Fibroblast of lung (primary cell): ENCODE data around the gene SNPH. TPM values are rescaled to one million over a fixed set of nuclear protein-coding genes. Genes with fewer than 3 reads are reported as not detected.

Experiments
- DNase-seq, 2 donors: peaks; one replicate each; pipeline versions ENCODE4 v3.0.0 to v3.0.0-alpha.2; 2010; ENCODE audit warnings: low read depth in 2 of 2
- H2AFZ ChIP-seq: 2 replicates; pipeline ENCODE4 v1.5.1; 2012; ENCODE audit warnings: low read length, control low read depth, inconsistent platforms
- H3K27ac ChIP-seq: 2 replicates; pipeline ENCODE4 v1.5.1; 2011; ENCODE audit warnings: low read length, control low read depth; ENCODE audit not compliant: insufficient read depth
- H3K27me3 ChIP-seq: 2 replicates; pipeline ENCODE4 v1.5.1; 2011; ENCODE audit warnings: mild to moderate bottlenecking, low read length; ENCODE audit not compliant: control insufficient read depth, insufficient read depth
- H3K36me3 ChIP-seq: 2 replicates; pipeline ENCODE4 v1.5.1; 2011; ENCODE audit warnings: low read length; ENCODE audit not compliant: control insufficient read depth, insufficient read depth
- H3K4me1 ChIP-seq: 2 replicates; pipeline ENCODE4 v1.5.1; 2011; ENCODE audit warnings: low read length; ENCODE audit not compliant: control insufficient read depth, insufficient read depth; ENCODE audit errors: extremely low read depth
- H3K4me2 ChIP-seq: 2 replicates; pipeline ENCODE4 v1.5.1; 2011; ENCODE audit warnings: low read length, control low read depth; ENCODE audit not compliant: insufficient read depth; ENCODE audit errors: extremely low read depth
- H3K4me3 ChIP-seq, 4 experiments: fragments of 200-600 bp in 1 of 4; sonication (generic) in 1 of 4; replicated peaks in 1 of 4; 2 replicates each; pipeline ENCODE4 v1.5.1; 2011 to 2016; ENCODE audit warnings: low read length in 4 of 4, low read depth in 3 of 4, mild to moderate bottlenecking in 3 of 4, control low read depth in 2 of 4, inconsistent platforms in 1 of 4, mixed read lengths in 1 of 4; ENCODE audit not compliant: insufficient read depth in 1 of 4; ENCODE audit errors: control extremely low read depth in 1 of 4
- H3K79me2 ChIP-seq: 2 replicates; pipeline ENCODE4 v1.5.1; 2012; ENCODE audit warnings: mild to moderate bottlenecking, low read length, inconsistent platforms; ENCODE audit not compliant: control insufficient read depth, insufficient read depth
- H3K9ac ChIP-seq: 2 replicates; pipeline ENCODE4 v1.5.1; 2011; ENCODE audit warnings: mild to moderate bottlenecking, low read length, control low read depth; ENCODE audit not compliant: insufficient read depth
- H3K9me3 ChIP-seq: 2 replicates; pipeline ENCODE4 v1.5.1; 2012; ENCODE audit warnings: low read depth, low read length; ENCODE audit not compliant: control insufficient read depth, insufficient read depth
- H4K20me1 ChIP-seq: 2 replicates; pipeline ENCODE4 v1.5.1; 2011; ENCODE audit warnings: low read length; ENCODE audit not compliant: control insufficient read depth, insufficient read depth; ENCODE audit errors: extremely low read depth
- CTCF ChIP-seq, 2 donors: IDR thresholded peaks in 1 of 2; conservative IDR thresholded peaks in 1 of 2; 1 replicate in 1 of 2; 2 replicates in 1 of 2; pipeline ENCODE4 v1.5.1; 2011 to 2012; ENCODE audit warnings: low read length in 2 of 2, control low read depth in 1 of 2, inconsistent platforms in 1 of 2, low read depth in 1 of 2, mild to moderate bottlenecking in 1 of 2
- EZH2 ChIP-seq: IDR thresholded peaks from 2 replicates; pipeline ENCODE4 v1.5.1; 2012; ENCODE audit warnings: low read length, control low read depth, mild to moderate bottlenecking; ENCODE audit errors: missing control alignments
- polyA plus RNA-seq, 2 donors: library from polyadenylated mRNA; depleted of rRNA in 1 of 2; stranded (reverse) in 1 of 2; unstranded in 1 of 2; fragments of >200 nt; gene quantifications; 2 replicates each; pipeline ENCODE4 v1.2.1, GENCODE V29; 2011 to 2012; ENCODE audit warnings: missing spikeins in 1 of 2
- total RNA-seq: library from RNA; depleted of rRNA; stranded (reverse); fragments of >200 nt; gene quantifications from 2 replicates; pipeline ENCODE4 v1.2.1, GENCODE V29; 2014

SNPH gene
- total and polyA plus RNA-seq, 2 donors (not counting 1 experiment from before 2014, with no cell fraction given) = 0.85 to 18.5 TPM

GRCh38 chr20:1229541-1229940, 36.6 kb upstream of the SNPH start:
- Histone ChIP-seq H3K4me2 (no peak overlapping the region), H3K36me3 (no peaks in the 10 kb centered on the region), H3K9me3 (no peaks in the 10 kb centered on the region), H3K9ac (no peak overlapping the region), H3K27me3 (peaks cover 4% of the 10 kb centered on the region), H4K20me1 (no peaks in the 10 kb centered on the region), H3K4me3 (no peak overlapping the region), H3K27ac (no peak overlapping the region), H3K79me2 (no peaks in the 10 kb centered on the region), H3K4me1 (peaks cover 2% of the 10 kb centered on the region), H2AFZ (no peak overlapping the region)
- TF ChIP-seq EZH2 (no peak), CTCF (conservative IDR thresholded peaks at IDR 0.05 in 1 of 2, IDR thresholded peaks at IDR 0.05 in 1 of 2; ENCODE audit: low read depth in 1 of 2, low read length in 2 of 2) (no peak)
- no peak for DNase-seq

GRCh38 chr20:1232286-1233111, 33.6 kb upstream of the SNPH start:
- Histone ChIP-seq H3K4me3 (no peak overlapping the region), H3K4me2 (no peak overlapping the region), H4K20me1 (no peaks in the 10 kb centered on the region), H3K4me1 (no peaks in the 10 kb centered on the region), H3K27ac (no peak overlapping the region), H3K36me3 (no peaks in the 10 kb centered on the region), H2AFZ (no peak overlapping the region), H3K27me3 (peaks cover 4% of the 10 kb centered on the region), H3K9ac (no peak overlapping the region), H3K79me2 (no peaks in the 10 kb centered on the region), H3K9me3 (no peaks in the 10 kb centered on the region)
- no peak for DNase-seq
- no peak for TF ChIP-seq CTCF (conservative IDR thresholded peaks at IDR 0.05 in 1 of 2, IDR thresholded peaks at IDR 0.05 in 1 of 2; ENCODE audit: low read depth in 1 of 2, low read length in 2 of 2)
- no peak for TF ChIP-seq EZH2

- Histone ChIP-seq H3K4me3 (no peak overlapping the region), H3K9me3 (no peaks in the 10 kb centered on the region), H3K4me1 (peaks cover 2% of the 10 kb centered on the region), H3K9ac (no peak overlapping the region), H3K4me2 (no peak overlapping the region), H4K20me1 (no peaks in the 10 kb centered on the region), H3K27ac (no peak overlapping the region), H3K79me2 (no peaks in the 10 kb centered on the region), H2AFZ (no peak overlapping the region), H3K27me3 (no peaks in the 10 kb centered on the region), H3K36me3 (no peaks in the 10 kb centered on the region)
- no peak for TF ChIP-seq CTCF (conservative IDR thresholded peaks at IDR 0.05 in 1 of 2, IDR thresholded peaks at IDR 0.05 in 1 of 2; ENCODE audit: low read depth in 1 of 2, low read length in 2 of 2)
- TF ChIP-seq EZH2 = no peak
- DNase-seq = no peak
Observed at GRCh38 chr20:1240549-1240948, 25.5 kb upstream of the SNPH start.
